ENCODE results near the gene ADGRF1.

The ADGRF1 gene

DNA sequence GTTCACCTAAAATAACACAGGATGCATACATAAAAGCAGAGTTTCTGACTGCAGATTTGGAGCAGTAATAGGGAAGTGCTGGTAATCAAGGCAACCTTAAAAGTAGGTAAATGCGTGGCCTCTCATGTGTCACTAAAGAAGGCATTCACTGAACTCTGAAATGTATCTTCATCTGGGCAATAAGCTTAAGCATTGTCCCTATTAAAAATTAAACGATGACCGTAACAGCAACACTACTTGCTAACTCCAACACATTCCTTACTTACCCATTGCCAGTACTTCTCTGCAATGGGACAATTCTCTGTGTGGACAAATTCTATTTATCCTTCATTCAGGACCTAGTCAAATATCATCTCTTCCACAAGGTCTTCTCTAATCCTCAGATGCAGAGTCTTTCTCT, 19.9 kb downstream of the ADGRF1 start:
- Mint-ChIP-seq H3K36me3 (no peaks in the 10 kb centered on the region), H3K4me1 (no peaks in the 10 kb centered on the region), H3K9me3 (no peaks in the 10 kb centered on the region)

DNA sequence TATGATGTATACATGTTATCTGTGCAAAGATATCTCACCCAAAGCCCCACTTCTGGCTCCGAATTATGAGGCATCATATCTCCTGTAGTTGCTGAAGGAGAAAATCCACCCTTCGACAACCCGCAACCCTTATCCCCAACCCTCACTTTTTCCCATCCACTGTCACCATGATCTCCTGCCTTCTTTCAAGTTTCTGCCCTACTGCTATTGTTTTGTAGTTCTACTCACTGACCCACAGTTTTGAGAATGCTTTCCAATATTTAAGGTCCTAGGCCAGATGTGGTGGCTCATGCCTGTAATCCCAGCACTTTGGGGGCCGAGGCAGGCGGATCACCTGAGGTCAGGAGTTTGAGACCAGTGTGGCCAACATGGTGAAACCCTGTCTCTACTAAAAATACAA, 22.2 kb downstream of the ADGRF1 start:
- CTCF ChIA-PET, result no interaction called here
- Mint-ChIP-seq H3K4me1 (no peaks in the 10 kb centered on the region), H3K9me3 (no peaks in the 10 kb centered on the region), H3K27me3 (no peaks in the 10 kb centered on the region), H3K4me3 (no peak overlapping the region), H3K36me3 (no peaks in the 10 kb centered on the region), H3K27ac (no peak overlapping the region)
- DNase-seq, result no peak

More for the DNA sequence above, 19.9 kb downstream of the ADGRF1 start:
- Mint-ChIP-seq H3K4me3 (no peak overlapping the region), H3K27ac (no peak overlapping the region), H3K27me3 (no peaks in the 10 kb centered on the region)
- DNase-seq, result no peak
- CTCF ChIA-PET, result no interaction called here

DNA sequence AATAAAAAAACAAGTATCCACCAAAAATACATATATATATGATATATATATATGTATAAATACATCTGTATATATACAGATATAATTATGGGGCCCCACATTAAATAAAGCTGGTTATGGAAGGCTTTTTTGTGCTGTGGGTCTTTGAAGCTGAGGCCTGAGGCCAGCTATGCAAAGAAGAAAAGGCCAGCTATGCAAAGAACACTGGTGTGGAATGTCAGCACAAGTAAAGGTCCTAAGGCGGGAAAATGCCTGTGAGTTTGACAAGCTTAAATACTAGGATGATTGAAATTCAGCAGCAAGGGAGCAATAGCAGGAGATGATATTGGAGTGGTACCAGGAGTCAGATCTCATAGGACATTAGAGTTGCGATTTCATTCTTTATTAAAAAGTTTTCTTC, 25.2 kb downstream of the ADGRF1 start:
- no peak for DNase-seq
- no peak overlapping the region for H3K27ac Mint-ChIP-seq
- peaks cover 2% of the 10 kb centered on the region for H3K9me3 Mint-ChIP-seq
- H3K4me1 Mint-ChIP-seq, result no peaks in the 10 kb centered on the region
- no peak overlapping the region for H3K4me3 Mint-ChIP-seq
- CTCF ChIA-PET, result no interaction called here
- H3K27me3 Mint-ChIP-seq, result no peaks in the 10 kb centered on the region
- no peaks in the 10 kb centered on the region for H3K36me3 Mint-ChIP-seq

- DNase-seq, result no peak
- H3K27ac Mint-ChIP-seq, result no peak overlapping the region
- no peaks in the 10 kb centered on the region for H3K4me1 Mint-ChIP-seq
- H3K4me3 Mint-ChIP-seq, result no peak overlapping the region
- H3K27me3 Mint-ChIP-seq, result no peaks in the 10 kb centered on the region
- no peaks in the 10 kb centered on the region for H3K36me3 Mint-ChIP-seq
- CTCF ChIA-PET, result no interaction called here
- H3K9me3 Mint-ChIP-seq, result peaks cover 2% of the 10 kb centered on the region
Measured at GRCh38 chr6:47016261-47016660, 25.9 kb downstream of the ADGRF1 start.

DNA sequence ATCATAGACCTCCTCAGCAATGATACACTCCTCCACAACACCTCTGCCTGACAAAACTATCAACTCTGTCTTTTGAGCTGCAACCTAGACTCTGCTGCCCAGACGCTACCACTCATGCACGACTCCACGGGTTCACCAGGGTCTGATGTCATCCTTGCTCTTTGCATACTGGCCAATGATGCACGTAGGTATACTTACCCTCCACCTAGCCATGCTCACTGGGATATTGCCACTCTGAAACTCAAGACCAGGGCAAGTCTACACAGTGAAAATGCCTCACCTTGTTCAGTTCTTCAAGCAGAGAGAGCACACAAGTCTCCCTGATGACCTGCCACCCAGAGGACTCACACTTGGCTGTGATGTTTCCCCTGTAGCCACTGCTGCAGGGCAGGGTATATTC, 27.7 kb downstream of the ADGRF1 start:
- Mint-ChIP-seq H3K27me3 (no peaks in the 10 kb centered on the region), H3K27ac (no peak overlapping the region), H3K4me1 (no peaks in the 10 kb centered on the region), H3K36me3 (no peaks in the 10 kb centered on the region), H3K9me3 (peaks cover 2% of the 10 kb centered on the region), H3K4me3 (no peak overlapping the region)
- DNase-seq, result no peak
- CTCF ChIA-PET, result no interaction called here

DNA sequence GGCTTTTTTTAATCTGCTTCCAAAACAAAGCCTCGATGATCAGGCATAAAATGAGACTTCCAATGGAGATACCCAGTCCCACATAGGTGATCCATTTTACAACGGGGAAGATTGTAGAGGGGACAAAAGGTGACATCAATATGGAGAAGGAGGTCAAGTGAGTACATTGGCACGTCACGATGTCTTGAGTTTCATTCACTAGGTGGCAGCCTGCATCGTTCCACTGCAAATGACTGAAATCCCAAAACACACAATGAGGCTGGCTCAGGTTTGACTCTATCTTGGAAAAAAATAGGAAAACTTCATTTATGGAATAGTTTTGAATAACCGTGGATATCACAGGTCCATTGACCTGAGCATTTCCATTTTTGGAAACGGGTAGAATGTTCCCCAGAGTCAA, 32.5 kb downstream of the ADGRF1 start:
- no peaks in the 10 kb centered on the region for H3K27me3 Mint-ChIP-seq
- H3K9me3 Mint-ChIP-seq, result peaks cover 2% of the 10 kb centered on the region
- no peaks in the 10 kb centered on the region for H3K36me3 Mint-ChIP-seq
- CTCF ChIA-PET, result no interaction called here
- H3K27ac Mint-ChIP-seq, result no peak overlapping the region
- no peaks in the 10 kb centered on the region for H3K4me1 Mint-ChIP-seq
- no peak for DNase-seq
- H3K4me3 Mint-ChIP-seq, result no peak overlapping the region

GRCh38 chr6:47008397-47008763, 33.8 kb downstream of the ADGRF1 start:
- Mint-ChIP-seq H3K27ac (no peak overlapping the region), H3K9me3 (peaks cover under 1% of the 10 kb centered on the region), H3K4me1 (no peaks in the 10 kb centered on the region), H3K4me3 (no peak overlapping the region), H3K27me3 (no peaks in the 10 kb centered on the region), H3K36me3 (no peaks in the 10 kb centered on the region)
- DNase-seq, result no peak
- CTCF ChIA-PET, result no interaction called here

- Mint-ChIP-seq H3K27me3 (no peaks in the 10 kb centered on the region), H3K27ac (no peak overlapping the region), H3K36me3 (no peaks in the 10 kb centered on the region), H3K4me1 (no peaks in the 10 kb centered on the region), H3K9me3 (no peaks in the 10 kb centered on the region), H3K4me3 (no peak overlapping the region)
- CTCF ChIA-PET, result no interaction called here
- no peak for DNase-seq
Measured at GRCh38 chr6:47007657-47008396, 34.3 kb downstream of the ADGRF1 start.

GRCh38 chr6:47005486-47005885, 36.6 kb downstream of the ADGRF1 start:
- Mint-ChIP-seq H3K36me3 (no peaks in the 10 kb centered on the region), H3K4me3 (no peak overlapping the region), H3K4me1 (no peaks in the 10 kb centered on the region), H3K27me3 (no peaks in the 10 kb centered on the region), H3K9me3 (no peaks in the 10 kb centered on the region), H3K27ac (no peak overlapping the region)
- DNase-seq, result no peak
- CTCF ChIA-PET, result no interaction called here

- Mint-ChIP-seq H3K27ac (no peak overlapping the region), H3K36me3 (no peaks in the 10 kb centered on the region), H3K27me3 (no peaks in the 10 kb centered on the region), H3K4me3 (no peak overlapping the region), H3K4me1 (no peaks in the 10 kb centered on the region), H3K9me3 (no peaks in the 10 kb centered on the region)
- DNase-seq, result no peak
- CTCF ChIA-PET, result no interaction called here
Measured at GRCh38 chr6:47004463-47004862, 37.7 kb downstream of the ADGRF1 start.

DNA sequence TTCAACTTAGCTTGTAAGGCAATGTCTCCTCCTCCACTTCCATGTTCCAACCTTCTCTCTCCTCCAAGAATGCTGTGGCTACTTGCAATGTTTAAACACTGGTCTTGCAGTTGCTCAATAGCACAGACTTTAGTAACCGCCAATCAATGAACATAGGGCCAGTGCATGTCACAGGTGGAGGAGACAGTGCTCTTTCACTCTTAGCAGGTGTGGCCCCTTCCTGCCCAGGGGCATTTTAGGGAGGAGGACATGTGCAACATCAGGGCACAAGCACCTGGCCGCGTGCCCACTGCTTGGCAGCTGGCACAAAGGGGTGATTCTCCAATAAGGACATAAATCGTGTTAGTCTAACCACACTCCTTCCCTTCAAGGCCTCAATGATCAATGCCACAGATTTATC, 41.3 kb downstream of the ADGRF1 start:
- H3K27me3 Mint-ChIP-seq, result no peaks in the 10 kb centered on the region
- CTCF ChIA-PET, result no interaction called here
- H3K36me3 Mint-ChIP-seq, result no peaks in the 10 kb centered on the region
- no peak overlapping the region for H3K4me3 Mint-ChIP-seq
- no peak overlapping the region for H3K27ac Mint-ChIP-seq
- no peaks in the 10 kb centered on the region for H3K4me1 Mint-ChIP-seq
- H3K9me3 Mint-ChIP-seq, result no peaks in the 10 kb centered on the region
- DNase-seq, result no peak

GRCh38 chr6:46998436-46999017, 43.6 kb downstream of the ADGRF1 start:
- H3K27ac Mint-ChIP-seq, result no peak overlapping the region
- H3K4me3 Mint-ChIP-seq, result no peak overlapping the region
- H3K27me3 Mint-ChIP-seq, result no peaks in the 10 kb centered on the region
- no peaks in the 10 kb centered on the region for H3K9me3 Mint-ChIP-seq
- no peaks in the 10 kb centered on the region for H3K36me3 Mint-ChIP-seq
- no peak for DNase-seq
- no peaks in the 10 kb centered on the region for H3K4me1 Mint-ChIP-seq
- CTCF ChIA-PET, result no interaction called here

- no peak overlapping the region for H3K27ac Mint-ChIP-seq
- CTCF ChIA-PET, result no interaction called here
- no peaks in the 10 kb centered on the region for H3K27me3 Mint-ChIP-seq
- no peaks in the 10 kb centered on the region for H3K4me1 Mint-ChIP-seq
- H3K36me3 Mint-ChIP-seq, result no peaks in the 10 kb centered on the region
- no peaks in the 10 kb centered on the region for H3K9me3 Mint-ChIP-seq
- H3K4me3 Mint-ChIP-seq, result no peak overlapping the region
- no peak for DNase-seq
Measured at GRCh38 chr6:46997646-46998045, 44.5 kb downstream of the ADGRF1 start.

DNA sequence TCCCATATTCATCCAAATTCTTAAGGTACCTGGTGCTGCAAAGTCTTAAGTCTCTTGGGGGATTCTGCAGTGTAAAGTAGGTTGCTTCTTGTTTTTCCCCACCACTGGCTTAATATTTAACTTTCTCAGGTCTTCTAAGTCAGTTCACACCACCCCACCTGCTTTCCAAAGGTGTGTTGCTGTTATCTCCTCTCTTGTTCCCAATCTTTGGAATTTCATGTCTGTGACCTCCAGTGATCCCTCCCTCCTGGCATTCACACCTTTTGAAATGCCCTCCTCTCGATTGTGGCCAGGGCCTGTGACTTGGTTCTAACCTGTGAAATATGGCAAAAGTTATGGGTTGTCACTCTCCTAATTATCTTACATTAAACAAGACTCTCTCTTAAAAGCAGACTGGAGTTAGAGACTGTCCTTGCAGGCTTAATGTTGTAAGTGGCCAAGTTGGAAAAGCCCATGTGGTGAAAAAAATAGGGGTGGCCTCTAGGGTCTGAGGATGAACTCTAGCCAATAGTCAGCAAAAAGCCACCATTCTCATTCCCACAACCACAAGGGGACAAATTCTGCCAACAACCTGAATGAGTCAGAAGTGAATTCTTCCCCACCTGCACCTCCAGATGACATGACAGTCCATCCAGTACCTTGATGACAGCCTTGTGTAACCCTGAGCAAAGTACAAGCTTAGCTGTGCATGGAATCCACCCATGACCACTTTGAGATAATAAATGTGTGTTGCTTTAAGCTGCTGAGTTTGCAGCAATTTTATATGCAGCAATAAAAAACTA, 45.1 kb downstream of the ADGRF1 start:
- CTCF ChIA-PET, result no interaction called here
- Mint-ChIP-seq H3K4me1 (no peaks in the 10 kb centered on the region), H3K4me3 (no peak overlapping the region), H3K27ac (no peak overlapping the region), H3K9me3 (no peaks in the 10 kb centered on the region), H3K27me3 (no peaks in the 10 kb centered on the region), H3K36me3 (no peaks in the 10 kb centered on the region)
- DNase-seq, result no peak

DNA sequence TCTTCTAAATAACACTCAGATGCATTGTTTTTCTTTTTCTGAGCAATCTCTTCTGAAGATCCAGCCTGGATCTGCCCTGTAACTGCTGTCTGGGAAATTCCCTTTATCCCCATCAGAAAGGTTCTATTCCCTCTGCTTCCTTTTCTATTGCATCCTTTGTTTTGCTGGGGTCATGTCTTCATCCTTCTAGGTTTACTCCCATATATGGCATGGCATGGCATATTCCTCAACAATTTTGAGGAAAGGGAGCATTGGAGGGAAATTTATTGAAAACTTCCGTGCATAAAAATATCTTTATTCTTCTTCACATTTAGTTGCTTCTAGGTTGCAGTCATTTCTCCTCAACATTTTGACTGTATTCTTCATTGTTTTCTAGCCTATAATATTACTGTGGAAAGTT, 47.2 kb downstream of the ADGRF1 start:
- Mint-ChIP-seq H3K27me3 (no peaks in the 10 kb centered on the region), H3K9me3 (no peaks in the 10 kb centered on the region), H3K4me3 (no peak overlapping the region), H3K4me1 (no peaks in the 10 kb centered on the region), H3K36me3 (no peaks in the 10 kb centered on the region), H3K27ac (no peak overlapping the region)
- CTCF ChIA-PET, result no interaction called here
- DNase-seq, result no peak

Data from activated naive CD4-positive, alpha-beta T cell treated with anti-CD3 and anti-CD28 coated beads, Interleukin-2, amount 10 ng/mL, durations not matched to agents 7 days and 5 days (primary cell).